ENCODE measurements around the gene CXCL16.

DNA sequence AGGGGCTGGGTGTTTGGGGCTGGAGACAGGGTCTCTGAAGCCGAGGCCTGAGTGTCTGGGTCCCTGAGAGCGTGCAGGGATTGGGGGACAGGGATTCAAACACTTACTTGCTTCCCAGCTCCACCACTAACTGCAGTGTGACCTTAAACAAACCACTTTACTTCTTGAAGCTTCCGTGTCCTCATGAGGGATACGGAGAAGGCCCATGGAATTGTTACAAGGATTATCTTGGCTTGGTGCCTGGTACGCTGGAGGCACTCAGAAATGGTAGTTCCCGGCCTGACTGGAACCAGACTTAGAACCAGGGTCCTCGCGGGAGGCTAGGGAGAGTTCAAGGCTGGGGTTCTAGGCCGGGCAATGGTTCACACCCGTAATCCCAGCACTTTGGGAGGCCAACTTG lies 2.9 kb upstream of the CXCL16 start:
- TF ChIP-seq POLR2A (IDR thresholded peaks at IDR 0.05) = no peak
- TF ChIP-seq, protein P1, sequence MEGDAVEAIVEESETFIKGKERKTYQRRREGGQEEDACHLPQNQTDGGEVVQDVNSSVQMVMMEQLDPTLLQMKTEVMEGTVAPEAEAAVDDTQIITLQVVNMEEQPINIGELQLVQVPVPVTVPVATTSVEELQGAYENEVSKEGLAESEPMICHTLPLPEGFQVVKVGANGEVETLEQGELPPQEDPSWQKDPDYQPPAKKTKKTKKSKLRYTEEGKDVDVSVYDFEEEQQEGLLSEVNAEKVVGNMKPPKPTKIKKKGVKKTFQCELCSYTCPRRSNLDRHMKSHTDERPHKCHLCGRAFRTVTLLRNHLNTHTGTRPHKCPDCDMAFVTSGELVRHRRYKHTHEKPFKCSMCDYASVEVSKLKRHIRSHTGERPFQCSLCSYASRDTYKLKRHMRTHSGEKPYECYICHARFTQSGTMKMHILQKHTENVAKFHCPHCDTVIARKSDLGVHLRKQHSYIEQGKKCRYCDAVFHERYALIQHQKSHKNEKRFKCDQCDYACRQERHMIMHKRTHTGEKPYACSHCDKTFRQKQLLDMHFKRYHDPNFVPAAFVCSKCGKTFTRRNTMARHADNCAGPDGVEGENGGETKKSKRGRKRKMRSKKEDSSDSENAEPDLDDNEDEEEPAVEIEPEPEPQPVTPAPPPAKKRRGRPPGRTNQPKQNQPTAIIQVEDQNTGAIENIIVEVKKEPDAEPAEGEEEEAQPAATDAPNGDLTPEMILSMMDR (IDR thresholded peaks at IDR 0.05) = no peak
